GM18868 (cell line): ENCODE results near the gene SMC1B.
"Not testable (repeated sequence)": the region's sequence is repeated elsewhere in the genome, so short reads cannot be mapped to it uniquely, and the experiment has no call there.

ENCODE experiments used
- ATAC-seq: cut with Tn5 transposase; IDR thresholded peaks from one replicate; pipeline ENCODE4 v1.9.1; 2021; ENCODE audit warnings: mild to moderate bottlenecking, moderate library complexity; ENCODE audit not compliant: unreplicated experiment

The SMC1B gene

GRCh38 chr22:45305456-45306075, 107.8 kb downstream of the SMC1B start:
- ATAC-seq, result no peak

GRCh38 chr22:45304971-45305370, 108.4 kb downstream of the SMC1B start:
- ATAC-seq, result no peak

- no peak for ATAC-seq
Measured at GRCh38 chr22:45303181-45303580, 110.2 kb downstream of the SMC1B start.

GRCh38 chr22:45302751-45303150, 110.6 kb downstream of the SMC1B start:
- ATAC-seq, result no peak

GRCh38 chr22:45298934-45299505, 114.4 kb downstream of the SMC1B start:
- no peak for ATAC-seq

GRCh38 chr22:45296628-45297297, 116.6 kb downstream of the SMC1B start:
- no peak for ATAC-seq

- ATAC-seq, result no peak
Measured at GRCh38 chr22:45295492-45295891, 117.9 kb downstream of the SMC1B start.

- not testable (repeated sequence) for ATAC-seq
Measured at GRCh38 chr22:45295004-45295403, 118.4 kb downstream of the SMC1B start.
